GM12875 (cell line): ENCODE data around the gene FKBP15.
"Not testable (repeated sequence)": the region's sequence is repeated elsewhere in the genome, so short reads cannot be mapped to it uniquely, and the experiment has no call there.

Experiments
- H3K4me3 ChIP-seq: one replicate; pipeline ENCODE4 v1.5.1; 2011; ENCODE audit warnings: low read depth, low read length, control low read depth
- CTCF ChIP-seq: IDR thresholded peaks from 2 replicates; pipeline ENCODE4 v1.5.1; 2011; ENCODE audit warnings: low read depth, mild to moderate bottlenecking, control low read depth, inconsistent platforms, low read length, moderate library complexity, borderline replicate concordance; ENCODE audit not compliant: insufficient read depth

The FKBP15 gene

GRCh38 chr9:113257863-113258262 lies 36.8 kb upstream of the FKBP15 start:
- H3K4me3 ChIP-seq = no peak overlapping the region
- no peak for TF ChIP-seq CTCF

GRCh38 chr9:113255438-113255837 lies 34.4 kb upstream of the FKBP15 start:
- no peak overlapping the region for H3K4me3 ChIP-seq
- no peak for TF ChIP-seq CTCF

GRCh38 chr9:113254991-113255390 lies 33.9 kb upstream of the FKBP15 start:
- no peak for TF ChIP-seq CTCF
- H3K4me3 ChIP-seq = no peak overlapping the region

GRCh38 chr9:113250807-113251206 lies 29.7 kb upstream of the FKBP15 start:
- no peak for TF ChIP-seq CTCF
- H3K4me3 ChIP-seq = no peak overlapping the region

- not testable (repeated sequence) for H3K4me3 ChIP-seq
Measured at GRCh38 chr9:113249661-113250060, 28.6 kb upstream of the FKBP15 start.

GRCh38 chr9:113247640-113248039 lies 26.6 kb upstream of the FKBP15 start:
- TF ChIP-seq CTCF = no peak
- no peak overlapping the region for H3K4me3 ChIP-seq

GRCh38 chr9:113246928-113247327 lies 25.9 kb upstream of the FKBP15 start:
- no peak for TF ChIP-seq CTCF
- no peak overlapping the region for H3K4me3 ChIP-seq

- TF ChIP-seq CTCF = no peak
- H3K4me3 ChIP-seq = no peak overlapping the region
Measured at GRCh38 chr9:113245894-113246293, 24.8 kb upstream of the FKBP15 start.
